HG03378 (cell line): Measurements from ENCODE around the gene ROBO2.

Source experiments
- ATAC-seq: cut with Tn5 transposase; IDR thresholded peaks from one replicate; pipeline ENCODE4 v1.9.1; 2021; ENCODE audit warnings: mild to moderate bottlenecking, moderate library complexity; ENCODE audit not compliant: unreplicated experiment

ROBO2 gene

GRCh38 chr3:77652624-77653023, 612.7 kb downstream of the ROBO2 start:
- no peak for ATAC-seq

GRCh38 chr3:77655396-77655795, 615.5 kb downstream of the ROBO2 start:
- ATAC-seq: no peak

GRCh38 chr3:77660718-77661117, 620.8 kb downstream of the ROBO2 start:
- ATAC-seq: no peak

GRCh38 chr3:77667901-77668300, 628.0 kb downstream of the ROBO2 start:
- ATAC-seq: no peak

- ATAC-seq: no peak
Observed at GRCh38 chr3:77668376-77668775, 628.5 kb downstream of the ROBO2 start.

GRCh38 chr3:77672016-77672415, 632.1 kb downstream of the ROBO2 start:
- no peak for ATAC-seq

- no peak for ATAC-seq
Observed at GRCh38 chr3:77682162-77682561, 642.3 kb downstream of the ROBO2 start.

- no peak for ATAC-seq
Observed at GRCh38 chr3:77684115-77684514, 644.2 kb downstream of the ROBO2 start.

GRCh38 chr3:77685713-77686112, 645.8 kb downstream of the ROBO2 start:
- ATAC-seq: no peak

- ATAC-seq: no peak
Observed at GRCh38 chr3:77686560-77686959, 646.7 kb downstream of the ROBO2 start.

GRCh38 chr3:77687545-77687944, 647.6 kb downstream of the ROBO2 start:
- ATAC-seq: no peak

GRCh38 chr3:77690284-77690845, 650.5 kb downstream of the ROBO2 start:
- ATAC-seq: no peak

- ATAC-seq: no peak
Observed at GRCh38 chr3:77693147-77693546, 653.2 kb downstream of the ROBO2 start.

GRCh38 chr3:77699125-77699691, 659.3 kb downstream of the ROBO2 start:
- no peak for ATAC-seq
